Measurements from ENCODE around the gene CDK18. TPM values are rescaled to one million over a fixed set of nuclear protein-coding genes. Genes with fewer than 3 reads are reported as not detected.
A peak's percentile ranks its signal among the peaks of the same experiment; 100 is the strongest.

The CDK18 gene
- total and polyA plus RNA-seq, 2 of the 8 experiments (the other 6 are each of a cell fraction or from before 2014, with no cell fraction given), result 31.2 to 44.0 TPM

- Histone ChIP-seq H3K9me3 (ENCODE audit: insufficient read depth in 2 of 2, low read depth in 1 of 2, low read length in 1 of 2) (no peaks in the 10 kb centered on the region), H3K56ac (replicated peaks; ENCODE audit: insufficient read length, low read depth, low read length) (no peak overlapping the region), H3K27me3 (replicated peaks in 1 of 4; ENCODE audit: control insufficient read depth in 3 of 4, extremely low read depth in 1 of 4, insufficient read depth in 3 of 4, low read length in 3 of 4) (no peaks in the 10 kb centered on the region), H4K5ac (ENCODE audit: insufficient read length, low read depth, low read length) (no peak overlapping the region), H3K4me2 (ENCODE audit: insufficient read depth in 1 of 2, low read depth in 2 of 2, low read length in 2 of 2) (no peak overlapping the region; a peak in 1 of 4 replicates), H3K4me1 (replicated peaks in 1 of 4; ENCODE audit: control insufficient read depth in 3 of 4, insufficient read depth in 4 of 4, low read length in 3 of 4) (peaks cover 4 to 29% (median 19%) of the 10 kb centered on the region in 4 experiments), H4K91ac (replicated peaks; ENCODE audit: insufficient read length, low read length) (no peak overlapping the region), H2AK5ac (ENCODE audit: low read depth, low read length) (no peak overlapping the region), H4K20me1 (replicated peaks in 1 of 2; ENCODE audit: control insufficient read depth in 1 of 2, insufficient read depth in 2 of 2, low read length in 2 of 2) (peaks cover 3 to 10% of the 10 kb centered on the region in 2 experiments), H2BK12ac (ENCODE audit: low read depth, low read length) (no peak overlapping the region; the same call in 1 of the 2 replicates), H4K8ac (ENCODE audit: extremely low read depth, insufficient read depth, low read length) (no peak overlapping the region; the same call in 1 of the 2 replicates), H3K23ac (ENCODE audit: insufficient read length) (no peak overlapping the region), H2AFZ (ENCODE audit: low read length) (no peak overlapping the region), H3K79me1 (ENCODE audit: low read depth, low read length) (peaks cover 3% of the 10 kb centered on the region; the same call in 1 of the 2 replicates), H3K36me3 (ENCODE audit: control insufficient read depth in 2 of 4, insufficient read depth in 4 of 4, low read length in 3 of 4) (peaks cover 0 to 14% (median 8%) of the 10 kb centered on the region in 4 experiments; a peak in 1 of 8 replicates), H2BK15ac (ENCODE audit: low read length) (no peak overlapping the region), H3K27ac (ENCODE audit: low read depth, low read length) (no peak overlapping the region), H3K14ac (ENCODE audit: insufficient read length) (no peak overlapping the region), H3K9ac (replicated peaks in 1 of 4; ENCODE audit: extremely low read depth in 1 of 4, low read depth in 3 of 4, low read length in 3 of 4) (no peak overlapping the region), H3K4ac (replicated peaks; ENCODE audit: insufficient read length, low read depth, low read length) (no peak overlapping the region), H3K4me3 (ENCODE audit: extremely low read depth in 1 of 4, insufficient read depth in 2 of 4, low read depth in 3 of 4, low read length in 4 of 4) (no peak overlapping the region), H3K79me2 (ENCODE audit: control insufficient read depth in 1 of 2, insufficient read depth in 2 of 2, low read length in 2 of 2) (no peaks in the 10 kb centered on the region), H2BK120ac (replicated peaks; ENCODE audit: low read depth, low read length) (no peak overlapping the region), H2BK20ac (ENCODE audit: low read length) (no peak overlapping the region), H3K23me2 (ENCODE audit: low read depth, low read length) (no peaks in the 10 kb centered on the region), H3K18ac (ENCODE audit: extremely low read depth, low read length) (peak overlapping the region; percentile 16; the same call in 1 of the 2 replicates), H2BK5ac (ENCODE audit: low read depth, low read length) (no peak overlapping the region)
- no peak for FAIRE-seq
- CTCF ChIA-PET (ENCODE audit: partially characterized antibody), result interaction anchor here (0.6 to 47.3 kb wide), 61 partner anchors 11 to 397 kb away, joined by 3 to 1626 read pairs (median 8); partner anchors contain the start of genes BLACAT1, CDK18, KLHDC8A and LEMD1
- WGBS, 2 experiments (ENCODE audit: extremely low coverage in 1 of 2, insufficient coverage in 1 of 2, insufficient read length in 1 of 2, insufficient replicate concordance in 2 of 2, low coverage in 1 of 2, low lambda C conversion rate in 2 of 2, missing lambda C conversion rate in 1 of 2), result 62% methylated on average over 12 of the region's 16 CpGs; no CpG with 5 or more reads in 1 of the 2 experiments
- POLR2A ChIA-PET (ENCODE audit: partially characterized antibody), result interaction anchor here (0.8 to 2.9 kb wide), 10 partner anchors 9 to 75 kb away, joined by 3 to 14 read pairs (median 4); no protein-coding TSS in a partner anchor
- no peak for TF ChIP-seq SRF (IDR thresholded peaks at IDR 0.05; ENCODE audit: low read depth, low read length)
- no peak for TF ChIP-seq SAP30 (IDR thresholded peaks at IDR 0.05; ENCODE audit: insufficient read depth, insufficient replicate concordance, low read length)
- TF ChIP-seq CHD2 (IDR thresholded peaks at IDR 0.05; ENCODE audit: low read length), result no peak
- DNase-seq (ENCODE audit: low read depth in 1 of 2, low spot score in 2 of 2), result no peak
These were observed 18.9 kb downstream of the CDK18 start for GRCh38 chr1:205523261-205523890.
